Limb (tissue), 2 donors: ENCODE results near the gene TBC1D22B.
"Not testable (repeated sequence)": the region's sequence is repeated elsewhere in the genome, so short reads cannot be mapped to it uniquely, and the experiment has no call there.

Experiments
- DNase-seq, 2 donors: peaks; one replicate each; pipeline ENCODE4 v3.0.0-alpha.2; 2016; ENCODE audit errors: extremely low spot score in 2 of 2

TBC1D22B gene

DNA sequence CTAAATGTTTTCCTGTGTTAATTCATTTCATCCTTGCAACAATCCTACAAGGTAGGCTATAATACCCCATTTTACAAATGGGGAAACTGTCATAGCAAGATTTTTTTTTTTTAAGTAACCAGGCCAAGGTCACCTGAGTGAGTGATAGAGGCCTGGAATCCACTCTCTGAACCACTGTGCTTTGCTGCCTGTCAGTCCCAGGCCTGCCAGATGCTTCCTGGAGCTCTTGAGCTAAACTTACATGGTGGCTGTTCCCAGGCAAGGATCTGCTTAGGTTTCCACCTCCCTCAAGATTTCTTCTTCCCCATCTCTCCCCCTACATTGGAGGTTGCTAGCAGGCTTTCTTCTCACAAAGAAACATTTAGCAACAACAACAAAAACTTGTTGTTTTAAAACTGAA lies 63.5 kb downstream of the TBC1D22B start:
- DNase-seq: no peak

DNA sequence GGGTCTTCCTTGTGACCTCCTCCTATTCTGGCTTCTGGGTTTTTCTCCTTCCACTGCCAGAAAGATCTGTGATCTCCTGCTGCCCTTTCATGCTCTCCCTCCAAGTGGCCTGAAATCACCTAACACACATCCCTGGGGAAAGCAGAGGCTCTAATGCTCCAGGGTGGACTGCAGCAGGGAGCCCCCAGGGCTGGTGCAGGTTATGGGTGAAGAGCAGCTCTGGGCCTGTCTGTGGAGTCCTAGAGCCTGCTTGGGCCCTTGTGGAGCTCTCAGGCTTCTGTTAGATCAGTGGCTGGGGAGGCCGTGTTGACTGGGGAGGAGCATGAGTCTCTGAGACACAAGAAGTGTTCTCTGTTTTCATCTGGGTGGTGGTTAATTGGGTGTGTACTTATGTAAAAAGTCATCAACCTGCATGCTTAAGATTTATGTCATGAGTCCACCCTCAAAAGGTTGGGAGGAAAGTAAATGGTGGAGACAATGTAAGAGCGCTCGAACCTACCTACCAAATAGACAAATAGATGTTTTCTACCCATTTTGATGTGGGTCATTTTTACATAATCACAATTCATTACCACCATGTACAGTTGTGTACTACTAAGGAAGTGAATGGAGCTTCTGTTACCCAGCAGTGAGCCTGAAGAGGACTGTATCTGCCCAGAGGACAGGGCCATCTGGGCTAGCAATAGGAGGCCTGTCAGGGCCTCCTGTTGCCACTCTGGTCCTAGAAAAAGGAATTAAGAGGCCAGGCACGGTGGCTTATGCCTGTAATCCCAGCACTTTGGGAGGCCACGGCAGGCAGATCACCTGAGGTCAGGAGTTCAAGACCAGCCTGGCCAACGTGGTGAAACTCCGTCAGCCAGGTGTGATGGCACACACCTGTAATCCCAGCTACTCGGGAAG lies 64.2 kb downstream of the TBC1D22B start:
- no peak for DNase-seq

DNA sequence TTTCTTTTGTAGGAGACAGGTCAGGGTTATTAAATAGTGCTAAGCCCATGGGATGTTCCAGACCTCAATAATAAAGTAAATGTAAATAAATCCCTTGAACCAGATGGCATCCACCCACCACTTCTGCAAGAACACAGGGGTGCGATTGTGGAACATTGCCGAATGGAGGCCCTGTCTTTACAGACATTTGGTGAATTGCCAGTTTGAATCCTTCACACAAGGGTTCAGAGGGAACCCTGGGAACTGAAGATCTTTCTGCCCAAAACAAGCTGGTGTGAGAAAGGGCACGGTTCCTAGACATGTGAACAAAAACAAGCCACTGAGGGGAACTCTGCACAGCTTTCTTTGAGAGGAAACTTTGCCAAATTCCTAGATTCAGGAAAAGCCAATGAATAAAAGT lies 66.0 kb downstream of the TBC1D22B start:
- peak; percentile 34 to 51 for DNase-seq

DNA sequence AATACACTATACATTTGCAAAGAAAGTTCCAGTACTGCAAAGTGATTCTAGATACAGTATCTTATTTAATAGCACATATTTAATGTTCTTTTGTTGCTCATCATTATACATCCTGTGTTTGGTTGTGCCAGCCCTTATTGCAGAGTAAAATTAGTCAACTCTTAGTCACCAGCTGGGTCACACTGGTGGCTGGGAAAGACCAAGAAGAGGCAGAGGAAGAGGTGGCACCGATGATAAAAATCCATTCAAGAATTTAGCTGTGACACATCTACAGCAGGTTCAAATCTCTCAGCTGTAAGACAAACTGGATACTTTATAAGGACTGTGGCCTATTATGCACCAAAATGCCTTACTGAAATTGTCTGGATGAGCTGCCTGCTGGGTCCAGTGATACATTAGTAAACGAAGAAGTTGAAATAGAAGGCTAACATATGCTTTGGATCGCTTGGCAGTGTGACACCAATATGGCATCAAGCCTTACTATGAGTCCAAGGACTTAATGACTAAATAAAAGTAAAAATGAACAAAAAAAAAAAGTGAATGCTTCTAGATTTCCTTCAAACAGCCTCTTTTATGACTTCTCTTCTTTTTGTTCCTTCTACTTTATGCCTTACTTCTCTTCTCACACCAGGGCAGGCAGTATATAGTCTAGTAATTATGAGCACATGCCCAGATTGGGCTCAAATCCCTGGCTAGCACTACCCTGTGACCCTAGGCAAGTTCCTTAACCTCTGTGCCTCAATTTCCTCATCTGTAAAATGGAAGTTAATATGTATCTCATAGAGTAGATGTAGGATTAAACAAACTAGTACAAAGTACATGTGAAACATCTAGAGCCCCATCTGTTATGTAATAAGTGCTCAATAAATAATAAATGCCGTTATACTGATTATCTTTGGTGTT lies 66.8 kb downstream of the TBC1D22B start:
- no peak for DNase-seq

DNA sequence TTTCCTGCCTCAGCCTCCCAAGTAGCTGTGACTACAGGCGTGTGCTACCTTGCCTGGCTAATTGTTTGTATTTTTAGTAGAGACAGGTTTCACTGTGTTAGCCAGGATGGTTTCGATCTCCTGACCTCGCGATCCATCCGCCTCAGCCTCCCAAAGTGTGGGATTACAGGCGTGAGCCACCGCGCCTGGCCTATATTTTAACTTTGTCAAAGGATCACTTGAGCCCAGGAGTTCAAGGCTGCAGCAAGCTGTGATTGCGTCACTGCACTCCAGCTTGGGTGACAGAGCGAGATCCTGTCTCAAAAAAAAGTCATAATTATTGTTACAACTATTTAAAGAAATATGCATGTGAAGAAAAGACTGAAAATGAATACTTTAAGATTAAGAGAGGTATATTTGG lies 72.8 kb downstream of the TBC1D22B start:
- not testable (repeated sequence) for DNase-seq

DNA sequence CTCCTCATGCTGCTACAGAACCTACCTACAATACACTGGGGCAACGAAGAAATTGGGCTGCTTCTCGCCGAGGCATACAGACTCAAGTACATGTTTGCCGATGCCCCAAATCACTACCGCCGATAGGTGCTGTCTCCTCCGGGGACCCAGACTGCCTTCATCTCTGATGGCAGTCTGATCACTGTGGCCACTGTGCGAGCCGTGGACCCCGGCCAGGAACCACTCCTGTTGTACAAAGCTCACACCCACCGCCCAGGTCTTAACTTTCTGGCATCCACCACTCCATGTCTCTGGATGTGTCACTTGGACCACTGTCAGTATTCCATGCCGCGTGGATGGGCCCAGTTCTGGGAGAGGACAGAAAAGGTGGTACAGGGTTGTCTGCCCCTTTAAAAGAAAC lies 73.5 kb downstream of the TBC1D22B start:
- no peak for DNase-seq

DNA sequence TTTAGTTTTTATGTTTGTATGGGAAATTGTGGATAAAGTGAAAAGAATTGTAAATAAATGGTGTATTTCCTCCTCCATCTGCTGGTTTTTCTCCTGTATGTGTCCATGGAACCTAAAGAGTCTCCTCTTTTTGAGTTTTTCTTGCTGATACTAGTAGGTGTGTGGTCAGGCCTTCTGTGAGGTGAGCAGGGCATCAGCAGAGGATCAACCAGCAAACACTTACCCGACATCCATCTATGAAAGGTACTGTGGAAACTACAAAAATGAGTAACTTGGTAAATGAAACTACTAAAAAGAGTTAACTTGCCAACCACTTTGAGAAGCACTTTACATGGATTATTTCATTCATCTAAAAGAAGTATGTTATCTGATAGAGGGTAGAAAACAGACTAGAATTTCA lies 75.3 kb downstream of the TBC1D22B start:
- DNase-seq: no peak

DNA sequence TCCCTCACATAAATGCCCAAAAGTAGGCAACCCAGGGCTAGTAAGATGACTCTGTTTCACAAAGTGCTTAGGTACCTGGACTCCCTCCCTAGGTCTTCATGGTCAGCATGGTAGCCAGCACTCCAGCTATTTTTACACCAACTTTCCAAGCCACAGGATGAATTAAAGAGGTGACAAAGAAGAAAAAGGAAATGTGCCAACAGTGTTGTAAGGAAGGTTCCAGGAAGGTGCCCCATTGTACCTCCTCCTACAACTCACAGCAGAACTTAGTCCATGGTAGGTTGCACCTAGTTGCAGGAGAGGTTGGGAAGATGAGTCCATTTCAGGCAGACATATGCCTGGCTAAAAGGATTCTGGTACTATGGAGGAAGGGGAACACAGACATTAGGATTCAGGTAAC lies 76.5 kb downstream of the TBC1D22B start:
- no peak for DNase-seq

DNA sequence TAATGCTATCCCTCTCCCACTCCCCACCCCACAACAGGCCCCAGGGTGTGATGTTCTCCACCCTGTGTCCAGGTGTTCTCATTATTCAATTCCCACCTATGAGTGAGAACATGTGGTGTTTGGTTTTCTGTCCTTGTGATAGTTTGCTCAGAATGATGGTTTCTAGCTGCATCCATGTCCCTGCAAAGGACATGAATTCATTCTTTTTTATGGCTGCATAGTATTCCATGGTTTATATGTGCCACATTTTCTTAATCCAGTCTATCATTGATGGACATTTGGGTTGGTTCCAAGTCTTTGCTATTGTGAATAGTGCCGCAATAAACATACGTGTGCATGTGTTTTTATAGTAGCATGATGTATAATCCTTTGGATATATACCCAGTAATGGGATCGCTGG lies 80.7 kb downstream of the TBC1D22B start:
- not testable (repeated sequence) for DNase-seq

DNA sequence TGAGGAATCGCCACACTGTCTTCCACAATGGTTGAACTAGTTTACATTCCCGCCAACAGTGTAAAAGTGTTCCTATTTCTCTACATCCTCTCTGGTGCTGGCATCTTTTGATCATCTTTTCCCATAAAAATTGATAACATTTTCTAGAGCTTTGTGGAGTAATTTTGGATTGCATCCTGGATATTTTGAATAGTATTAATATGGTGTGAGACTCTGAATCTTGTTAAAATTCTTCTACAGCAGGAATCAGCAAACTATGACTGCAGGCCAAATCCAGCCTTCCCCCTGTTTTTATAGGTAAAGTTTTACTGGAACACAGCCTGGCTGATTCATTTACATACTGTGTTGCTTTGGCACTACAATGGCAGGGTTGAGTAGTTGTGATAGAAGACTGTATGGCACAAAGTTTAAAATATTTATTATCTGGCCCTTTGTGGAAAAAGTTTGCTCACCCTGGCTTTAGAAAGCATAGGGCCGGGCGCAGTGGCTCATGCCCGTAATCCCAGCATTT lies 81.2 kb downstream of the TBC1D22B start:
- DNase-seq: no peak

DNA sequence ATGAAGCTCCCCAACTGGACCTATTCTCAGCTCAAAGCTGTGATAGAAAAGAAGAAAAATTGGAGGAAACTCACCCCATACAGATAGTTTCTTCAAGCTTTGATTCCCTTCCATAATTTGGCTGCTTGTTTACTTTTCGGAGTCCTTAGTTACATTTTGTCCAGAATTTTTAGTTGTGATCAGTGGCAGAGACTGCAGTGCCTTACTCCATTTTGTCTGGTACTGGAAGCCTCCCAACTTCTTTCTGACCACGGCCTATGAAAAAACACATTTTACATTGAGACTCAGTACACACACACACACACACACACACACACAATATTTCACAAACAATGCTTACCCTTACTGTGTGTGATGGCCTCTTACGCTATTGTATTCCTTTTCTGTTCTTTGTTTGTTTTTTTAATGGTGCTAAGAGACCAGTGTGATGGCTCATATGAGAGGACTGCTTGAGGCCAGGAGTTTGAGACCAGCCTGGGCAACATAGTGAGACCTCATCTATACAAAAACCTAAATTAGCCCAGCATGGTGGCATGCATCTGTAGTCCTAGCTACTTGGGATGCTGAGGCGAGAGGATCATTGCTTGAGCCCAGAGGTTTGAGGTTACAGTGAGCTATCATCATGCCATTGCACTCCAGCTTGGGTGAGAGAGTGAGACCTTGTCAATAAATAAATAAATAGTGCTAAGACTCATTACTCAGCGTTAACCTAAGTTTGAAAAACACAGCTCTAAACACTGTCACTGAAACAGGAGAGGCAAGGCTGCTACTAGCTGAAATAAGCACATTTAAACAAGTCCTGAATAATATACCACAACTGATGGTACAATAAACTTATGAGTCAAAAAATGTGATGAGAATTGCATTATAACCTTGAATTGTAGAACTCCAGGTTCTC lies 82.4 kb downstream of the TBC1D22B start:
- no peak for DNase-seq

DNA sequence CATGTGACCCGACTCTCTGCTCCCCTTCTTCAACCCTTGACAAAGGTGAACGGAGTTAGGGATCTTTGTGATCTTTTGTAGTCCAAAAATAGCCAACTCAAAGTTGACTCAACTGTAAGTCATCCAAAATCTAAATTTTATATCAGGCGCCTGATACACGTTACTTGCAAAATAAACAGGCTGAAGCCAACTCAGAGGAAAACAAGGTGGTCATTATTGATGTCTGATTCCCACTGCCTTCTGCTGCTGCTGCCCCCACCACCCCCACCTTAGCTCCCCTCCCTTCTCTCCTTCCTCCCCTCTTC lies 83.0 kb downstream of the TBC1D22B start:
- no peak for DNase-seq

DNA sequence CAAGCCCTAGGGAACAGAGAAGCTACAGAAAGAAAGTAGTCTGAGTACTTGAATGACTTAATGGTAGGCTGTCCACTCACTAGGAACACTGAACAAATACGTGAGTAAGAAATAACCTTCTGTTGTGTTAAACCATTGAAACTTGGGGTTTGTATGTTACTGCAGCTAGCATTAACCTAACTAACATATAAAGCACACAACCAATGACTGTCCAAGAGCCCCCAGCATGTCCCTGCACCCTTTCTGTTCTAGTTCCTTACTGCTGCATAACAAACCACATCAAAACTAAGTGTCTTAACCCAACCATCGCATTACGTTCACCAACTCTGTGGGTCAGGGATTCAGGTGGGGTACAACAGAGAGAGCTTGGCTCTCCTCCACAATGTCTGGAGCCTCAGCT lies 85.7 kb downstream of the TBC1D22B start:
- no peak for DNase-seq

DNA sequence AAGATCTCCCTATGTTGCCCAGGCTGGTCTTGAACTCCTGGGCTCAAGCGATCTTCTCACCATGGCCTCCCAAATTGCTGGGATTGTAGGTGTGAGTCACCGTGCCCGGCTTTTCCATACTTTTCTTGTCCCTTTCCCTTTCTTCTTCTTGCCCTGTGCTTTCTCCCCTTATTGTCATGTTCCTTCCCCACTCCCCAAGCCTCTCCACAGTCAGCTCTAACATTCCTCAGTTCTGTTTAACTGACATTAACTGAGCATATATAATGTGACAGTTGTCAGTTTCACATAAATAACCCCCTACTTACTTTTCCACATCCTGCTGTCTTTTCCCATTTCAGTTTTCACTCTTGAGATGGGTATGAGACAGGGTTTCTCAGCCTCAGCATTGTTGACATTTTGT lies 86.7 kb downstream of the TBC1D22B start:
- no peak for DNase-seq

DNA sequence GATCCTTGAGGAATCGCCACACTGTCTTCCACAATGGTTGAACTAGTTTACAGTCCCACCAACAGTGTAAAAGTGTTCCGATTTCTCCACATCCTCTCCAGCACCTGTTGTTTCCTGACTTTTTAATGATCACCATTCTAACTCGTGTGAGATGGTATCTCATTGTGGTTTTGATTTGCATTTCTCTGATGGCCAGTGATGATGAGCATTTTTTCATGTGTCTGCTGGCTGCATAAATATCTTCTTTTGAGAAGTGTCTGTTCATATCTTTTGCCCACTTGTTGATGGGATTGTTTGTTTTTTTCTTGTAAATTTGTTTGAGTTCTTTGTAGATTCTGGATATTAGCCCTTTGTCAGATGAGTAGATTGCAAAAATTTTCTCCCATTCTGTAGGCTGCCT lies 88.2 kb downstream of the TBC1D22B start:
- not testable (repeated sequence) for DNase-seq

DNA sequence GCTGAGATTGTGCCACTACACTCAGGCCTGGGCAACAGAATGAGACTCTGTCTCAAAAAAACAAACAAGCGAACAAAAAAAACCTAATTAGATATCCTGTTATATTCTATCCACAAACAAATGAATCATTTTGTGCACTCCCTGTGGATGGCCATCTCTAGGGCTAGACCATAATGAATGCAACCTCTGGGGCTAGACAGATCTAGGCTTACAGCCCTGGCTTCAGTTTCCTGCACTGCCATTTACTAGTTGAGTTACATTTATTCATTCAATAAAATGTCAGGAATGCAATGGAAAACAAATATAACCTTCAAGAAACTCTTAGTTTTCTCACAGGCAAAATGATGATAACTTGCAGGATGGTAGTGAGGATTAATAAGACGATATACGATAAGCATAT lies 89.6 kb downstream of the TBC1D22B start:
- no peak for DNase-seq

DNA sequence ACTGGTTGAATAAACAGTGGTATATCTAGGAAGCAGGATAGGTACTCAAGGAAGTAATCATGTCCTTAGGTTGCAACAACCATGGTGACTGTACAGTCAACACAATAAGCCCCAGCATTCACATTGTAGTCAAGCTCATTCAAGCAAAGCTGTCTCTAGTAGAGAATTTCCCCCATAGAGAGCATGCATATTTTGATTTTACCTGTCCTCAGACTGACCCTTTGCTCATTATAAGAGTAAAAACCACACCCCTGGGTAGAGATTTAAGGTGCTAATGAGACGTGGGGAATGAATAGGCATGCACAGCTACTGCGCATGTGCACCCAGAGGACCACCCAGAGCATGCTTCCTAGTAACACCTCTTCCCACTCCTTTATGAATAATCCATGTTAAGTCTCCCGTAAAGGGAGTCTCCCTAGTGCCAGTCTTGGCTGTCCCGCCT lies 90.1 kb downstream of the TBC1D22B start:
- DNase-seq: no peak

DNA sequence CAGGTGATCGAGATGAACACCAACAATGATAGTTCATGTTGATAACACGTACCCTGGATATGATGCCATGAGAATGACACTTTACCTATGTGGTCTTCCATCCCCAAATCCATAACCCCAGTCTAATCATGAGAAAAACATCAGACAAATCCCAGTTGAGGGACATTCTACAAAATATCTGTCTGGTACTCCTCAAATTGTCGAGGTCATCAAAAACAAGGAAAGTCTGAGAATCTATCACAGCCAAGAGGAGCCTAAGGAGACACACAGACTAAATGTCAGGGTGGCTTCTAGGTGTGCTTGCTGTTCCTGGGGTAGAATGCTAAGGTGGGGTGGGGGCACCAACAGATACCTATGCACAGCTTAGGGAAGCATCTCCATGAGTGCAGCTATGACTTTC lies 93.5 kb downstream of the TBC1D22B start:
- DNase-seq: no peak

DNA sequence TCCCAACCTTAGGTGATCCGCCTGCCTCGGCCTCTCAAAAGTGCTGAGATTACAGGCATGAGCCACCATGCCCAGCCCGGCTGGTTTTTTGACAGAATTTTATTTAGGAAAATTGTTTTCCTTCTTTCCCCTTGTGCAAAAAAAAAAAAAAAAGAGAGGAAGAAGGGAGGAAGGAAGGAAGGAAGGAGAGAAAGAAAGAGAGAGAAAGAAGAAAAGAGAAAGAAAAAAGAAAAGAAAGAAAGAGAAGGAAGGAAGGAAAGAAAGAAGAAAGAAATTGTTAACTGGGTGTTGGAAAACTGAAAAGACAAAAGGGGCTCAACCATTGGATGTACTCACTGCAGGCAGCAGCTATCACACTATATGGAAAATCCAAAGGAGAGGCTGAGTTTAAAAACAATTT lies 94.8 kb downstream of the TBC1D22B start:
- no peak for DNase-seq

DNA sequence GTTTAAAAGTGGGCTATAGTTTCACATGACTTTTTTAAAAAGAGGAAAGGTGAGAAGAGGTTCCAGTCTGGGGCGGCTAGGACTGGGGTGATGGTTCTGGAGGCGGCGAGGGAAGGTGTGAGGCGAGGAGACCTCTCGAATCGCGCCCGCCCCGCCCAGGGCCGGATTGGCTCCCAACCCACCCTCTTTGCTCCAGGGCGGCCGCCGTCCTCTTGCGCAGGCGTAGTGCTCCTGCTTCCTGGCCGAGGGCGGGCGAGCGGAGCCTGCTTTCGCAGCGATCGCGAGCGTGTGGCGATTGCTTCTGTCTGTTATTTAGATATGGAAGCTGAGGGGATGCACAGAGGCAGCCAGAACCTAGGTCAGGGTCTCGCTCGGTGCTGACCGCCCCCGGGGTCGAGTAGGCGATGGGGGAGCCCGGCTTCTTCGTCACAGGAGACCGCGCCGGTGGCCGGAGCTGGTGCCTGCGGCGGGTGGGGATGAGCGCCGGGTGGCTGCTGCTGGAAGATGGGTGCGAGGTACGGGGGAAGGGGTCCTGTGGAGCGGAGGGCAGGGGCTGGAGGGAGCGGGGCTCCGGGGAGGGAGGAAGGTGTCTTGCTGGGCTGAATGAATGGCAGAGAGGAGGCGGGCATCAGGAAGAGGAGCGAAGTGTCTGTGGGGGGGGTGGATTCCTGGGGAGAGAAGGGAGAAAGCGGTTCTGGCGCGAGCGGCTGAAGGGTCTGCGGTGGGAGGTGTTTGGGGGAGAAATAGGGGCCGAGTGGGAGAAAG lies 96.4 kb downstream of the TBC1D22B start, which contains the start of gene RNF8:
RNF8 (plus strand) TSS at position 223 of the 765 bp plus-strand sequence; CDS start at position 405, 182 bp downstream.
- DNase-seq: peak; percentile 87 to 92
